ENCODE data around the gene PDGFA.

PDGFA gene

DNA sequence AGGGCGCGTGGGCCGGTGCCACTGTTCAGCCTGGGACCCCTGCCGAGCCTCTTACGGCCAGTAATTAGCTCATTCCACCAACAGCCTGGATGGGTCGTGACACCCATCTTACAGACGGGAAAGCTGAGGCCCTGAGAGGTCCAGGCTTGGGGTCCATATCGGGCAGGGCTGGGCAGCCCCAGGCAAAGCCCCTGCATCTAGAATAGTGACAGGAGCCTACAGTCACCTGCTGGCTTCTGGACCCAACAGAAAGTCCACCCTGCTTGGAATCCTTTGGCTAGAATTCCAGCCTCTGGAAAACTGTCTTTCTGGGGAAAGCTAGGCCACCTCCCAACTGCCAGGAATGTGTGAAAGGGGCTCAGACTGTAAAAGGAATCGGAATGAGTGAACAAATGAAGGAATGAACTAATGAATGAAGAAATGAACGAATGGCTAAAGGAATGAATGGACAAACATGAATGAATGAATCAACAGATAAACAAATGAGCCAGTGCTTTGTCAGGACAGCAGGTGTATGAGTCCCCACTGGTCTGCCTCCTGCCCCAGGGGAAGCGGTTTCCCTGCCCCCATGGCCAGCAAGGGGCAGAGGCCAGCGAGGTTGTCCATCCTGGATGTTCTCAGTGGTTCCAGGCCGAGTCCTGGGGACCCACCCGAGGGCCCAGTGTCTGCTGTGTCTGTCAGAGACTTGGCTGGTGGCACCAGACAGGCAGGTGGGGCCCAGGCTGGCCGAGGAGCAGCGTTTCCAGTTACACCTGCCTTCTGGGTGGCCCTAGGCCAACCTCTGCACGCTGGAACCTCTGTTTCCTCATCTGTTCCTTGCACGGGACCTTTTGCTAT lies 24.1 kb upstream of the PDGFA start:
- DNase-seq (ENCODE audit: low read depth): no peak
- no peak overlapping the region for H3K4me3 ChIP-seq (ENCODE audit: low read depth, low read length)
- TF ChIP-seq, protein P1, sequence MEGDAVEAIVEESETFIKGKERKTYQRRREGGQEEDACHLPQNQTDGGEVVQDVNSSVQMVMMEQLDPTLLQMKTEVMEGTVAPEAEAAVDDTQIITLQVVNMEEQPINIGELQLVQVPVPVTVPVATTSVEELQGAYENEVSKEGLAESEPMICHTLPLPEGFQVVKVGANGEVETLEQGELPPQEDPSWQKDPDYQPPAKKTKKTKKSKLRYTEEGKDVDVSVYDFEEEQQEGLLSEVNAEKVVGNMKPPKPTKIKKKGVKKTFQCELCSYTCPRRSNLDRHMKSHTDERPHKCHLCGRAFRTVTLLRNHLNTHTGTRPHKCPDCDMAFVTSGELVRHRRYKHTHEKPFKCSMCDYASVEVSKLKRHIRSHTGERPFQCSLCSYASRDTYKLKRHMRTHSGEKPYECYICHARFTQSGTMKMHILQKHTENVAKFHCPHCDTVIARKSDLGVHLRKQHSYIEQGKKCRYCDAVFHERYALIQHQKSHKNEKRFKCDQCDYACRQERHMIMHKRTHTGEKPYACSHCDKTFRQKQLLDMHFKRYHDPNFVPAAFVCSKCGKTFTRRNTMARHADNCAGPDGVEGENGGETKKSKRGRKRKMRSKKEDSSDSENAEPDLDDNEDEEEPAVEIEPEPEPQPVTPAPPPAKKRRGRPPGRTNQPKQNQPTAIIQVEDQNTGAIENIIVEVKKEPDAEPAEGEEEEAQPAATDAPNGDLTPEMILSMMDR (IDR thresholded peaks at IDR 0.05; ENCODE audit: control insufficient read depth, extremely low read depth, insufficient read depth): no peak

DNA sequence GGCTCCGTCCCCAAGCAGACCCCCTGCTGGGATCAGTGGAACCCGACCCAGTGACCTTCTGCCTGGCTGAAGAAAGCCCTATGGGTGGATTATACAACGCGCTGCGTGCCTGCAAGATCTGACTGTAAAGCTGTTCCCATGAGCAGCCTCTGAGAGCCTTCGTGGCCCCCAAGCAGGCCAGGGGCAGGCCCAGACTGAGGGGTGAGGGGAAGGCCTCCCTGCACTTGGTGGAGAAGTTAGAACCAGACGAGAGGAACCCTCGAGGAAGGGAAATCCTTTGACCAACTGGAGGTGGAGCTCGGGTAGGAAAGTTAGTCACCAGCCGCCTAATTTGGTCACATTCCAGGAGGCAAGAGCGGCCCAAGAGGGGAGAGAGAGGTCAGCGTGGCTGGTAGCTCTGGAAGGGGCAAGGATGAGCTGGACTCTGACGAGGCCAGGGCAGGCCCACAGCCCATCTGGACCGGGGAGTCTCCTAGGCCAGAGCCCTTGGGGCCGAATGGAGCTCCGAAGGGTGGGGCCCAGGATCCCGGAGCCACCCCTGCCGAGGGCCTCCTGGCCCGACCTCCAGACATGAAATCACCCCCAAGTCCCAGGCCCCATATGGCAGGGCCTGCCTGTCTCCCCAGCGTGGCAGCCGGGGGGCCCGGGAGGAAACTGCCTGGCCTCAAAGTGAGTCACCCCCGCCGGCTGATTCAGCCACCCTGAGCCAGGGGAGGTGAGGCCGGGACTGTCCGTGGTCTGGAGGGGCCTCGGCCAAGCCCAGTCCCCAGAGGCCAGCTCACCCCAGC lies 23.3 kb upstream of the PDGFA start:
- H3K4me3 ChIP-seq (ENCODE audit: low read depth, low read length): no peak overlapping the region
- DNase-seq (ENCODE audit: low read depth): no peak
- TF ChIP-seq, protein P1 (IDR thresholded peaks at IDR 0.05; ENCODE audit: control insufficient read depth, extremely low read depth, insufficient read depth): no peak

DNA sequence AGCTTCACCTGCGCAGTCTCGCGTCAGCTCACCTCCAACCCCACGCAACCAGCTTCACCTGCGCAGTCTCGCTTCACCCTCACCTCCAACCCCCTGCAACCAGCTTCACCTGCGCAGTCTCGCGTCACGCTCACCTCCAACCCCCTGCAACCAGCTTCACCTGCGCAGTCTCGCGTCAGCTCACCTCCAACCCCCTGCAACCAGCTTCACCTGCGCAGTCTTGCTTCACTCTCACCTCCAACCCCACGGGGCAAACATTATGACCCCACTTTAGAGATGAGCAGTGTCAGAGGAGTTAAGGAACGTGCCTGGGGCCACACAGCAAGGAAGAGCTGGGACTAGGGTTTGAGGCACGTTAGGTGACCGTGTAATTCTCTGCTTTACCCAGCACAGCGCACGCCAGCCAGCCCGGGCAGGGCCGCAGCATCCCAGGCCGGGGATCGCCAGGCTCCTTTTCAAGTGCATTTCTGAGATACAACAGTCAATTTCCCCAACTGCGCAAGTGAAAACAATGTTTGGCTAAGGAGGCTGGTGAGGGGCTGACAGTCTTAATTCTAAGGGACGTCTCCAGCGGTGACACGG lies 22.6 kb upstream of the PDGFA start:
- TF ChIP-seq, protein P1 (IDR thresholded peaks at IDR 0.05; ENCODE audit: control insufficient read depth, extremely low read depth, insufficient read depth): no peak
- H3K4me3 ChIP-seq (ENCODE audit: low read depth, low read length): no peak overlapping the region
- DNase-seq (ENCODE audit: low read depth): no peak

DNA sequence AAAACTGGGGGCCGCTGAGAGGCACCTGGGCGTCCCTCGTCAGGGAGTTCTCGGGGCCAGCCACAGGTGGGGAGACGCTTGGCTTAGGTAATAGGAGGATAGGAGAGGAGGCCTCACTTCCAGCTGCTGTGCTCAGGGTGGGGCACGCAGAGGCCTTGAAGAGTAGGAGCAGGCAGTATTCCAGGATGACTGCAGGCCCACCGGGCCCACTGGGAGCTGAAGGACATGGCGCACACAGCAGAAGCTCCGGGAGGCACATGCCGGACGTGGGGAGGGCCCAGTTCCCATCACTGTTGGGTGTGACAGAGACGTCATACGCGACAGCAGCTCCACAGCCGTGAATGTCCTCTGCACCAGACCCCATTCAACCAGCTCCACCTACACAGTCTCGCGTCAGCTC lies 22.0 kb upstream of the PDGFA start:
- H3K4me3 ChIP-seq (ENCODE audit: low read depth, low read length): no peak overlapping the region
- TF ChIP-seq, protein P1 (IDR thresholded peaks at IDR 0.05; ENCODE audit: control insufficient read depth, extremely low read depth, insufficient read depth): no peak
- DNase-seq (ENCODE audit: low read depth): no peak

DNA sequence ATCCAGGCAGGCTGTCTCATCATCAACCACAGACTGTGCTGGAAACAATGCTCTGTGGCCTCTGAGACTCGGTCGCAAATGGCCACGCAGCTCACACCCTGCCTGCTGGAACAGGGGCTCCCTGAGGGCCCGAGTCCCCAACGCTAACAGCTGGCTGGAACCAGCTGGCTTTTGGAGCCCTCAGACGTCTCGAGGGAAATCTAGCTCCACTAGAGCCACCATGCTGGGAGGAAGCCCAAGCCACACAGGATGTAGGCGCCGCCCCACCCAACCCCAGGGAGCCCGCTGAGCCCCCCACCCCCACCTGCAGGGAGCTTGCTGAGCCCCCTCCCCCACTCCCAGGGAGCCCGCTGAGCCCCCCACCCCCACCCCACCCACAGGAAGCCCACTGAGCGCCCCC lies 21.4 kb upstream of the PDGFA start:
- no peak for DNase-seq (ENCODE audit: low read depth)
- TF ChIP-seq, protein P1 (IDR thresholded peaks at IDR 0.05; ENCODE audit: control insufficient read depth, extremely low read depth, insufficient read depth): no peak
- H3K4me3 ChIP-seq (ENCODE audit: low read depth, low read length): no peak overlapping the region

DNA sequence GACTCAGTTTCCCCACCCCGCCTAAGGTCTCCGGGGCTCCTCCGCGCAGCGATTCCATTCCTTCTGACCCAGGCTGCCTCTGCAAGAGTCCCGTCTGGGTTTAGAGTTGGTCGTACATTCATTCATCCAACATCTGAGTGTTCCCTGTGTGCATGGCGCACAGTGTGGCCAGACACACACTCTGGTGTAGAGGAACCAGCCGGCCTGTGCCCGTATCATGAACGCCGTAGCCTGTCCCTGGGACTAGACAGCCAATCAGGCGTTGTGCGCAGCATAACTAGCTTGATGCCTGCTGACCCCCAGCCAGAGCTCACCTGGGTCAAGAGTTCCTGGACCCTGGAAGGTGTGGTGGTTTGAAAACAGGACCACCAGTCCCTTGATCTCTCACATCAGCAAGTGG lies 20.9 kb upstream of the PDGFA start:
- no peak for DNase-seq (ENCODE audit: low read depth)
- TF ChIP-seq, protein P1 (IDR thresholded peaks at IDR 0.05; ENCODE audit: control insufficient read depth, extremely low read depth, insufficient read depth): no peak
- H3K4me3 ChIP-seq (ENCODE audit: low read depth, low read length): no peak overlapping the region
